Thyroid gland (tissue), 4 donors: Measurements from ENCODE around the gene FER1L5. TPM values are rescaled to one million over a fixed set of nuclear protein-coding genes. Genes with fewer than 3 reads are reported as not detected.

Experiments used
- DNase-seq, 2 donors: peaks; one replicate each; pipeline ENCODE4 v3.0.0-alpha.2; 2019
- H3K27ac ChIP-seq, 3 donors: fragments of 200-600 bp; sonication (generic); 1 replicate in 2 of 3; 2 replicates in 1 of 3; pipeline ENCODE4 v1.5.1; 2016 to 2019; ENCODE audit warnings: mild to moderate bottlenecking in 1 of 3, moderate library complexity in 1 of 3
- H3K27me3 ChIP-seq: fragments of 200-600 bp; sonication (generic); one replicate; pipeline ENCODE4 v1.5.1; 2019
- H3K36me3 ChIP-seq, 2 donors: fragments of 200-600 bp; sonication (generic); one replicate each; pipeline ENCODE4 v1.5.1; 2016 to 2019
- H3K4me1 ChIP-seq, 2 donors: fragments of 200-600 bp; sonication (generic); one replicate each; pipeline ENCODE4 v1.5.1; 2017 to 2019
- H3K4me3 ChIP-seq, 3 donors: fragments of 200-600 bp; sonication (generic); replicated peaks in 1 of 3; 1 replicate in 2 of 3; 2 replicates in 1 of 3; pipeline ENCODE4 v1.5.1; 2016; ENCODE audit warnings: mild to moderate bottlenecking in 1 of 3
- H3K9me3 ChIP-seq: fragments of 200-600 bp; sonication (generic); one replicate; pipeline ENCODE4 v1.5.1; 2017
- CTCF ChIP-seq, 6 experiments: fragments of 200-600 bp in 3 of 6; fragments of 450-650 bp in 3 of 6; sonication (generic) in 3 of 6; IDR thresholded peaks; one replicate each; pipeline ENCODE4 v1.5.1; 2016 to 2019; ENCODE audit warnings: antibody characterized with exemption in 6 of 6, mild to moderate bottlenecking in 2 of 6, inconsistent platforms in 1 of 6, moderate library complexity in 1 of 6
- POLR2A ChIP-seq, 2 donors: fragments of 450-650 bp; IDR thresholded peaks; one replicate each; pipeline ENCODE4 v1.6.1; 2017; ENCODE audit warnings: antibody characterized with exemption in 2 of 2, mild to moderate bottlenecking in 2 of 2, moderate library complexity in 1 of 2
- WGBS, 2 donors: methylation state at CpG; one replicate each; pipeline ENCODE4 v1.1.5; 2017; 5-methylcytosine and 5-hydroxymethylcytosine counted together
- intact Hi-C: fragments of 100-400 bp; cut with DNase I; formaldehyde crosslinking; loops from one replicate; pipeline ENCODE4 v1.15.1; 2023
- total RNA-seq, 4 donors: library from RNA; depleted of rRNA; stranded (reverse); fragments of >200 nt; gene quantifications; one replicate each; pipeline ENCODE4 v1.2.3, GENCODE V29; 2016

The FER1L5 gene
- total RNA-seq, 4 donors from 2014 or later, result 0.11 to 1.5 (median 0.34) TPM

DNA sequence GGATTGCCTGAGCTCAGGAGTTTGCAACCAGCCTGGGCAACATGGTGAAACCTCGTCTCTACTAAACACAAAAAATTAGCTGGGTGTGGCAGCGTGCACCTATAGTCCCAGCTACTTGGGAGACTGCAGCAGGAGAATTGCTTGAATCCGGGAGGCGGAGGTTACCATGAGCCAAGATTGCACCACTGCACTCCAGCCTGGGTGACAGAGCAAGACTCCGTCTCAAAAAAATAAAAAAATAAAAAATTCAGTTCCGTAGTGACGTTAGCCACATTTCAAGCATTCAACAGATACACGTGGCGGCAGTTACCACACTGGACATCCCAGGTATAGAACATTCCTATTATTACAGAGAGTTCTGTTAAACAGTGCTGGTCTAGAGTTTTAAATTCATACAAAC lies 8.9 kb upstream of the FER1L5 start:
- Histone ChIP-seq H3K9me3 (no peaks in the 10 kb centered on the region), H3K4me3 (no peak overlapping the region), H3K27me3 (no peaks in the 10 kb centered on the region), H3K4me1 (peaks cover 37 to 42% of the 10 kb centered on the region in 2 donors), H3K36me3 (peaks cover 8 to 12% of the 10 kb centered on the region in 2 donors), H3K27ac (no peak overlapping the region)
- 95 to 96% methylated on average over 9 of the region's 9 CpGs for WGBS, 2 donors
- intact Hi-C loops, result loop anchor here (10.0 kb wide), 2 partner anchors 99 to 171 kb away; partner anchors contain the start of gene ARID5A
- no peak for DNase-seq
- TF ChIP-seq CTCF (IDR thresholded peaks at IDR 0.05) (no peak), POLR2A (IDR thresholded peaks at IDR 0.05) (no peak)

GRCh38 chr2:96636551-96637171 lies 5.9 kb upstream of the FER1L5 start:
- Histone ChIP-seq H3K4me3 (peak overlapping the region in 1 of 3 donors; percentile 70), H3K36me3 (no peaks in the 10 kb centered on the region), H3K9me3 (no peaks in the 10 kb centered on the region), H3K4me1 (peaks cover 39 to 42% of the 10 kb centered on the region in 2 donors), H3K27ac (peak overlapping the region in 1 of 3 donors; percentile 87), H3K27me3 (no peaks in the 10 kb centered on the region)
- no peak for TF ChIP-seq POLR2A (IDR thresholded peaks at IDR 0.05)
- no peak for TF ChIP-seq CTCF (IDR thresholded peaks at IDR 0.05)
- intact Hi-C loops, result loop anchor here (5.0 to 10.0 kb wide), 3 partner anchors 102 to 168 kb away; partner anchors contain the start of genes ARID5A and CNNM4
- DNase-seq, result peak; percentile 36 to 41
- WGBS, 2 donors, result 43 to 46% methylated on average over 12 to 14 of the region's 14 CpGs

GRCh38 chr2:96637385-96638143 lies 5.0 kb upstream of the FER1L5 start:
- Histone ChIP-seq H3K4me3 (peak overlapping the region; percentile 2 to 70 (median 48)), H3K36me3 (no peaks in the 10 kb centered on the region), H3K27ac (peak overlapping the region; percentile 64 to 87 (median 85)), H3K9me3 (no peaks in the 10 kb centered on the region), H3K4me1 (peaks cover 32 to 34% of the 10 kb centered on the region in 2 donors), H3K27me3 (no peaks in the 10 kb centered on the region)
- DNase-seq, result peak; percentile 85
- TF ChIP-seq POLR2A (IDR thresholded peaks at IDR 0.05) (no peak), CTCF (IDR thresholded peaks at IDR 0.05) (no peak)
- WGBS, 2 donors, result 1 to 2% methylated on average over 23 to 41 of the region's 50 CpGs
- intact Hi-C loops, result loop anchor here (5.0 to 10.0 kb wide), 3 partner anchors 103 to 167 kb away; partner anchors contain the start of genes ARID5A and CNNM4

- intact Hi-C loops, result loop anchor here (5.0 to 10.0 kb wide), 3 partner anchors 104 to 166 kb away; partner anchors contain the start of genes ARID5A and CNNM4
- no peaks in the 10 kb centered on the region for H3K36me3 ChIP-seq
- DNase-seq, result peak; percentile 86 to 91
- H3K9me3 ChIP-seq, result no peaks in the 10 kb centered on the region
- H3K4me3 ChIP-seq, result peak within 1 kb of the TSS; percentile 2 to 70 (median 48)
- no peaks in the 10 kb centered on the region for H3K27me3 ChIP-seq
- peaks cover 32% of the 10 kb centered on the region in 2 donors for H3K4me1 ChIP-seq
- TF ChIP-seq CTCF (IDR thresholded peaks at IDR 0.05) (peak in 2 of 6 experiments; percentile 14 to 35), POLR2A (IDR thresholded peaks at IDR 0.05) (peak; percentile 87 to 92)
- H3K27ac ChIP-seq, result peak within 1 kb of the TSS; percentile 64 to 87 (median 85)
- 22 to 29% methylated on average over 16 to 23 of the region's 67 CpGs for WGBS, 2 donors
Measured at GRCh38 chr2:96638144-96639121, 4.1 kb upstream of the FER1L5 start, which contains the start of gene KANSL3. TSS of gene KANSL3 (minus strand) at chr2:96638312. CDS start at chr2:96637135, 1,177 bp downstream.
